ENCODE measurements around the gene ABCG4.
"Not testable (repeated sequence)": the region's sequence is repeated elsewhere in the genome, so short reads cannot be mapped to it uniquely, and the experiment has no call there.

The ABCG4 gene

DNA sequence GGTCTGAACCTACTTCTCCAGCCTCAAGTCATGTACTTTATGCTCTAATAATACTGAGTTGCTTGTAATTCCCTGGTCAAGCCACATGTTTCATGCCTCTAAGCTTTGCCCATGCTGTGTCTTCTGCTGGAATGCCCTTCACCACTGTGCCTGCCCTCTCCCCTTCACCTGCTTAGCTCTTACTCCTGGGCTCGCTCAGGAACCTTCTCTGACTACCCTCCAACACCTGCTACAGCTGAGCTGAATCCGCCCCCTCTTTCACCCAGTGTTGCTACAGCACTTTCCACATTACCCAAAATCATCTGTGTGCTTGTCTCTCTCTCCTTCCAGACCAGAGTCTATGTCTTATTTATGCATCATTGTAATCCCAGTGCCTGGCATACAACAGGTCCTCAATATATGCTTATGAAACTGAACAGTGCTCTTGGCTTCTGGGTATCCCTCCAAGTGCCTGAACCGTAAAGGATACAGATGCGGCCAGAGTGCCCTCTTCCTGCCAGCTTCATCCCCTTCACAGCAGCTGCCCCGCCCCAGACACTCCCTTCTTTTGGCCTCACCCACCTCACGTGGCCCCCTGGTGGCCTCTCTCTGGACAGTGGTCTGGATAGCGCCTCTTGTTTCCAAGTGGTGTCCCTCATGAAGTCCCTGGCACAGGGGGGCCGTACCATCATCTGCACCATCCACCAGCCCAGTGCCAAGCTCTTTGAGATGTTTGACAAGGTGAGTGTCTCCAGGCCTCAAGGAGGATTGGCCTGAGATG lies 7.1 kb downstream of the ABCG4 start:
- Mint-ChIP-seq H3K9me3 (no peaks in the 10 kb centered on the region), H3K4me3 (no peak overlapping the region), H3K27ac (no peak overlapping the region), H3K27me3 (ENCODE audit: low read depth) (peaks cover 38% of the 10 kb centered on the region), H3K4me1 (ENCODE audit: low read depth) (peaks cover 7% of the 10 kb centered on the region), H3K36me3 (ENCODE audit: low read depth) (no peaks in the 10 kb centered on the region)

GRCh38 chr11:119156496-119156895 lies 7.6 kb downstream of the ABCG4 start:
- H3K27me3 Mint-ChIP-seq (ENCODE audit: low read depth), result peaks cover 32% of the 10 kb centered on the region
- H3K36me3 Mint-ChIP-seq (ENCODE audit: low read depth), result no peaks in the 10 kb centered on the region
- no peak overlapping the region for H3K4me3 Mint-ChIP-seq
- H3K9me3 Mint-ChIP-seq, result no peaks in the 10 kb centered on the region
- no peak overlapping the region for H3K27ac Mint-ChIP-seq
- peaks cover 7% of the 10 kb centered on the region for H3K4me1 Mint-ChIP-seq (ENCODE audit: low read depth)

GRCh38 chr11:119157063-119157462 lies 8.2 kb downstream of the ABCG4 start:
- Mint-ChIP-seq H3K4me3 (no peak overlapping the region), H3K27ac (no peak overlapping the region), H3K27me3 (ENCODE audit: low read depth) (peaks cover 27% of the 10 kb centered on the region), H3K4me1 (ENCODE audit: low read depth) (peaks cover 5% of the 10 kb centered on the region), H3K9me3 (no peaks in the 10 kb centered on the region), H3K36me3 (ENCODE audit: low read depth) (no peaks in the 10 kb centered on the region)

GRCh38 chr11:119158467-119158866 lies 9.6 kb downstream of the ABCG4 start:
- Mint-ChIP-seq H3K36me3 (ENCODE audit: low read depth) (no peaks in the 10 kb centered on the region), H3K9me3 (no peaks in the 10 kb centered on the region), H3K4me1 (ENCODE audit: low read depth) (peaks cover 5% of the 10 kb centered on the region), H3K27me3 (ENCODE audit: low read depth) (peaks cover 15% of the 10 kb centered on the region), H3K4me3 (no peak overlapping the region), H3K27ac (no peak overlapping the region)

GRCh38 chr11:119160151-119160550 lies 11.3 kb downstream of the ABCG4 start:
- Mint-ChIP-seq H3K27ac (no peak overlapping the region), H3K9me3 (no peaks in the 10 kb centered on the region), H3K36me3 (ENCODE audit: low read depth) (no peaks in the 10 kb centered on the region), H3K27me3 (ENCODE audit: low read depth) (peaks cover 6% of the 10 kb centered on the region), H3K4me1 (ENCODE audit: low read depth) (peaks cover 5% of the 10 kb centered on the region), H3K4me3 (no peak overlapping the region)

- no peaks in the 10 kb centered on the region for H3K9me3 Mint-ChIP-seq
- no peak overlapping the region for H3K27ac Mint-ChIP-seq
- H3K36me3 Mint-ChIP-seq (ENCODE audit: low read depth), result no peaks in the 10 kb centered on the region
- no peak overlapping the region for H3K4me3 Mint-ChIP-seq
- H3K27me3 Mint-ChIP-seq (ENCODE audit: low read depth), result no peaks in the 10 kb centered on the region
- H3K4me1 Mint-ChIP-seq (ENCODE audit: low read depth), result no peaks in the 10 kb centered on the region
Observed at GRCh38 chr11:119161871-119162270, 13.0 kb downstream of the ABCG4 start.

GRCh38 chr11:119166368-119167076 lies 17.7 kb downstream of the ABCG4 start:
- no peak overlapping the region for H3K27ac Mint-ChIP-seq
- H3K4me3 Mint-ChIP-seq, result no peak overlapping the region
- peaks cover 11% of the 10 kb centered on the region for H3K4me1 Mint-ChIP-seq (ENCODE audit: low read depth)
- no peaks in the 10 kb centered on the region for H3K36me3 Mint-ChIP-seq (ENCODE audit: low read depth)
- H3K9me3 Mint-ChIP-seq, result no peaks in the 10 kb centered on the region
- no peaks in the 10 kb centered on the region for H3K27me3 Mint-ChIP-seq (ENCODE audit: low read depth)

- not testable (repeated sequence) for H3K4me3 Mint-ChIP-seq; H3K27ac Mint-ChIP-seq; H3K9me3 Mint-ChIP-seq; H3K36me3 Mint-ChIP-seq (ENCODE audit: low read depth); H3K27me3 Mint-ChIP-seq (ENCODE audit: low read depth)
- peaks cover 11% of the 10 kb centered on the region for H3K4me1 Mint-ChIP-seq (ENCODE audit: low read depth)
Observed at GRCh38 chr11:119167077-119167458, 18.2 kb downstream of the ABCG4 start.

GRCh38 chr11:119167933-119168332 lies 19.1 kb downstream of the ABCG4 start:
- Mint-ChIP-seq H3K9me3 (no peaks in the 10 kb centered on the region), H3K4me3 (peak overlapping the region; percentile 72), H3K4me1 (ENCODE audit: low read depth) (peaks cover 16% of the 10 kb centered on the region)

GRCh38 chr11:119168471-119169281 lies 19.8 kb downstream of the ABCG4 start, which contains the start of gene NLRX1:
Gene NLRX1 (plus strand): TSS chr11:119168725. CDS start chr11:119171404, 2,679 bp downstream.
- Mint-ChIP-seq H3K4me1 (ENCODE audit: low read depth) (peaks cover 16% of the 10 kb centered on the region), H3K36me3 (ENCODE audit: low read depth) (no peaks in the 10 kb centered on the region), H3K4me3 (peak within 1 kb of the TSS; percentile 88), H3K27me3 (ENCODE audit: low read depth) (no peaks in the 10 kb centered on the region), H3K9me3 (no peaks in the 10 kb centered on the region), H3K27ac (peak within 1 kb of the TSS; percentile 91)

More at GRCh38 chr11:119167933-119168332, 19.1 kb downstream of the ABCG4 start:
- peak overlapping the region; percentile 80 for H3K27ac Mint-ChIP-seq
- no peaks in the 10 kb centered on the region for H3K27me3 Mint-ChIP-seq (ENCODE audit: low read depth)
- no peaks in the 10 kb centered on the region for H3K36me3 Mint-ChIP-seq (ENCODE audit: low read depth)

DNA sequence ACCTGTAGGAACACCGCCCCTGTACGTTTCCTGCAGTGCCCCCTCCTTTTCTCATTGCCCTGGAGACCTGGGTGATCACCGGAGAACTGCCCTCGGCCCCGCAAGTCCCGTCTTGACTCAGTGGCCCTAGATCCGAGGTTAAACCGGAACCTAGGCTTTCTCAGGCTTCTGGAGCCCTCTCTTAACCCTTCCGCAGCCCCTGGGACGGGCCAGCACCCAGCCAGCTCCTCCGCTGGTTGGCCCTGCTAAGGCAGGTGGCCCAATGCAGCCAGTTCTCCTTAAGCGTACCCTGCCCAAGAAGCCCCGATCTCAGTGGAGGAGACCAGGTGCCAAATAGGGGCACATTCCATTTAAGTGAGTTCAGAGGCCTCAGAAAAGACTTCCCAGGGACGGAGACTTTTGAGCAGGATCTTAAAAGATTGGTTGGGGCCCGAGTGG lies 20.4 kb downstream of the ABCG4 start:
- Mint-ChIP-seq H3K9me3 (no peaks in the 10 kb centered on the region), H3K27ac (peak overlapping the region; percentile 91), H3K4me1 (ENCODE audit: low read depth) (peaks cover 16% of the 10 kb centered on the region), H3K27me3 (ENCODE audit: low read depth) (no peaks in the 10 kb centered on the region), H3K4me3 (peak overlapping the region; percentile 88), H3K36me3 (ENCODE audit: low read depth) (no peaks in the 10 kb centered on the region)

GRCh38 chr11:119172513-119172912 lies 23.7 kb downstream of the ABCG4 start:
- H3K36me3 Mint-ChIP-seq (ENCODE audit: low read depth), result peaks cover 5% of the 10 kb centered on the region
- no peaks in the 10 kb centered on the region for H3K27me3 Mint-ChIP-seq (ENCODE audit: low read depth)
- no peak overlapping the region for H3K4me3 Mint-ChIP-seq
- peaks cover 22% of the 10 kb centered on the region for H3K4me1 Mint-ChIP-seq (ENCODE audit: low read depth)
- H3K9me3 Mint-ChIP-seq, result no peaks in the 10 kb centered on the region
- H3K27ac Mint-ChIP-seq, result peak overlapping the region; percentile 29

GRCh38 chr11:119173453-119173852 lies 24.6 kb downstream of the ABCG4 start:
- H3K4me3 Mint-ChIP-seq, result no peak overlapping the region
- H3K36me3 Mint-ChIP-seq (ENCODE audit: low read depth), result peaks cover 9% of the 10 kb centered on the region
- no peak overlapping the region for H3K27ac Mint-ChIP-seq
- H3K9me3 Mint-ChIP-seq, result no peaks in the 10 kb centered on the region
- no peaks in the 10 kb centered on the region for H3K27me3 Mint-ChIP-seq (ENCODE audit: low read depth)
- H3K4me1 Mint-ChIP-seq (ENCODE audit: low read depth), result peaks cover 26% of the 10 kb centered on the region

DNA sequence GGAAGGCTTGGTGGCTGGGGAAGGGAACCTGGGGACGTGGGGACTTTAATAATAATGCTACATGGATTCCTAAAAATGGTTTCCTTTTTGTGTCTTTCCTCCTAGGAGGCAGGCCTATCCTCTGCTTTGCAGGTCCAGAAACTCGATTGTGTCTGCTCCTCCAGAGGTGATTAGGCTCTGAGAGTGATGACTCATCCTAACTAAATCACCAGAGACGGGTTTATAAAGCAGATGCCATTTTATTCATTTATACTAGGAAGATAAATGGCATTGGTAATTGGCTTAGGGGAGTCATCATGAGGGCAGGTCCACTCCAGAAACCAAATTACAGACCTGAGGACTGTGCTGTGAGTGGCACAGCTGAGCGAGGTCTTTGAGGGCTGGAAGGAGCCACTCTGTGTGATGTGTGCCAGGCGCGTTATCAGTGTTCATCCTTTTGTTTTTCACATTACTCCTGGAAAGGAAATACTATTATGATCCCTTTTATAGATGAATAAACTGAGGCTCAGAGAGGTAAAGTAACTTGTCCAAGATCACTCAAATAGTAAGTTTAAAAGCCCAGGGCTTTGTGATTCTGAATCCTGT lies 26.7 kb downstream of the ABCG4 start:
- H3K27me3 Mint-ChIP-seq (ENCODE audit: low read depth), result no peaks in the 10 kb centered on the region

More for the DNA sequence above, 26.7 kb downstream of the ABCG4 start:
- Mint-ChIP-seq H3K9me3 (no peaks in the 10 kb centered on the region), H3K4me1 (ENCODE audit: low read depth) (peaks cover 20% of the 10 kb centered on the region), H3K27ac (peak overlapping the region; percentile 59), H3K36me3 (ENCODE audit: low read depth) (peaks cover 12% of the 10 kb centered on the region), H3K4me3 (no peak overlapping the region)
